Stimulated activated CD4-positive, alpha-beta T cell treated with anti-CD3 and anti-CD28 coated beads, TNF-alpha, amount 100 ng/mL, for 4 hours (primary cell): Measurements from ENCODE around the gene C6orf47.
"Not testable (repeated sequence)": the region's sequence is repeated elsewhere in the genome, so short reads cannot be mapped to it uniquely, and the experiment has no call there.

ENCODE experiments used
- DNase-seq, 3 experiments: peaks; one replicate each; pipeline ENCODE4 v3.0.0-alpha.2; 2020; ENCODE audit warnings: low read depth in 3 of 3

Gene C6orf47, protein sequence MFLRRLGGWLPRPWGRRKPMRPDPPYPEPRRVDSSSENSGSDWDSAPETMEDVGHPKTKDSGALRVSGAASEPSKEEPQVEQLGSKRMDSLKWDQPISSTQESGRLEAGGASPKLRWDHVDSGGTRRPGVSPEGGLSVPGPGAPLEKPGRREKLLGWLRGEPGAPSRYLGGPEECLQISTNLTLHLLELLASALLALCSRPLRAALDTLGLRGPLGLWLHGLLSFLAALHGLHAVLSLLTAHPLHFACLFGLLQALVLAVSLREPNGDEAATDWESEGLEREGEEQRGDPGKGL

DNA sequence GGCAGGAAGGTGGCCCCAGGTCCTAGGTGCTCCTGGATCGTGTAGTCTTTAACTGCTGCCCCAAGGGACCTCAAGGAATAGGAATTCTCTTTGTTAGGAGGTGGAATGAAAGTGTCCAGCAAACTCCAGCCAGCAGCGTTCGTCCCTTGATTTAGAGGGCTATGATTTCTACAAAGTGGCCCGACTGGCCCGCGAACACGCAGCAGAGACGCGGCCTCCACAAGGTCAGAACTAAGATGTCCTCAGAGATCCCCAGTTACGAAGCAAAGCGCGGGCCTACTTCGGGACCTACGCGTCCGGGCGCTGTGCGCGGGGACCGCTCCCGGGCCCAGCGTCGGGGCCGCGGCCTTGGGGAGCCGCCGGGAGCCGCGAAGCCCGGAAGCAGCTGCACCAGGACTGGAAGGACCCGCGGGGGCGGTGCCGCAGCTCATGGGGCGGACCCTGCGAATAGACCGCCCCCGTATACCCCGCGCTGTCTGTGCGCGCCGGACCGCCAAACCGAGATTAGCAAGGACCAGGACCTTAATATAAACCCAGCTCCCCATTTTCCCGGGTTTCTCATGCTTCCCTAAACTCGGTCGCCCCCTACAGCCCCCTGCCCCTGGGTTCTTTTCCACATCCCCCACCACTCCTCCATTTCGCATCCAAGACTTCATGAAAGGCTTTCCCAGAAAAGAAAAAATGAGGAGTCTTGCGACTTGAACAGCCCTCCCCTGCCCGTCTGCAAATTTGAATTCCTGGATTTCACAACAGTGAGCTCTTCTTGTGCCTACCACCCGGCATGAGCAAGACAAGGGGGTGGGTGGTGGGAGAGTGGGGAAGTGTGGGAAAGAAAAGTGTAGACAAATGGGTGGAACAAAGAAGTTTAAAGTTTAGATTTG lies at the start of gene C6orf47:
Gene C6orf47, minus strand, starts transcription at position 398 of the 881 bp plus-strand sequence. CDS start 831 bp downstream, outside the sequence.
- DNase-seq, result peak; percentile 57 to 65 (median 60)

DNA sequence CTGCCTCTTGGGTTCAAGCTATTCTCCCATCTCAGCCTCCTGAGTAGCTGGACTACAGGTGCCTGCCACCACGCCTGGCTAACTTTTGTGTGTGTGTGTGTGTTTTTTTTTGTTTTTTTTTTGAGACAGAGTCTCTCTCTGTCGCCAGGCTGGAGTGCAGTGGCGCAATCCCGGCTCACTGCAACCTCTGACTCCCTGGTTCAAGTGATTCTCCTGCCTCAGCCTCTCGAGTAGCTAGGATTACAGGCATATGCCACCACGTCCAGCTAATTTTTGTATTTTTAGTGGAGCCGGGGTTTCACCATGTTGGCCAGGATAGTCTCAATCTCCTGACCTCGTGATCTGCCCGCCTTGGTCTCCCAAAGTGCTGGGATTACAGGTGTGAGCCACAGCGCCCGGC lies 48.6 kb upstream of the C6orf47 start:
- not testable (repeated sequence) for DNase-seq

DNA sequence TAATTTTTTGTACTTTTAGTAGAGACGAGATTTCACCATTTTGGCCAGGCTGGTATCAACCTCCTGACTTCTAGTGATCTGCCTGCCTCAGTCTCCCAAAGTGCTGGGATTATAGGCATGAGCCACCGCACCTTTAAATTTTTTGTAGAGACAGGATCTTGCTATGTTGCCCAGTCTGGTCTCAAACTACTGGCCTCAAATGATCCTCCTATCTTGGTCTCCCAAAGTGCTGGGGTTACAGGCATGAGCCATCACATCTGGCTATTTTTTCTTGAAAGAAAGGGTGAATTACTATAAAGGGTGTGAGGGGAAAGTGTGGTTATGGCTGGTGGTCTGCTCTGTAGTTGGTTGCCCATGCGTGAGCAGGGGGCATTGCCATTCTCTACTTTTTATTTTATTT lies 47.6 kb upstream of the C6orf47 start:
- no peak for DNase-seq

DNA sequence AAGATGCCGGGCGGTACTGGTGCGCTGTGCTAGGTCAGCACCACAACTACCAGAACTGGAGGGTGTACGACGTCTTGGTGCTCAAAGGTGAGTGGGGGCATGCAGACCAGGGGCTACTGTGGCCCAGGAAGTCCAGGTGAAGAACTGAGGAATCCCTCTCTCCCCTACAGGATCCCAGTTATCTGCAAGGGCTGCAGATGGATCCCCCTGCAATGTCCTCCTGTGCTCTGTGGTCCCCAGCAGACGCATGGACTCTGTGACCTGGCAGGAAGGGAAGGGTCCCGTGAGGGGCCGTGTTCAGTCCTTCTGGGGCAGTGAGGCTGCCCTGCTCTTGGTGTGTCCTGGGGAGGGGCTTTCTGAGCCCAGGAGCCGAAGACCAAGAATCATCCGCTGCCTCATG lies 47.1 kb upstream of the C6orf47 start:
- no peak for DNase-seq

DNA sequence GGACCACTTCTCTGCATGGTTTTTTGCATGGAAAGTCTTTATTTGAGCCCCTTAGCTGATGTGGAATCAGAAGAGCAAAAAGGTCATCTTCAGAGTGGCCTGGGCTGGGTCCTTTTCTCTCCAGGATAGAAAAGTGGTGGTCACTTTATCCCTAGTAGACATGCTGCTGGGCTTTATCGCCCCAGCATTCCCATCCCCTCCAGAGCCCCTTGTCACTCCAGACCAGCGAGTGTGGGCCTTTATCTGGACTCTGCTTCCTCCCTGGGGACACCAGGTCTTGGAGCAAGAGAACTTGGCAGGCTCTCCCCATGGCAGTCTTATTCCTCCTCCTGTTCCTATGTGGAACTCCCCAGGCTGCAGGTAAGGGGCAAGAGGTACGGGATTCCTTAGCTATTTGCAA lies 46.0 kb upstream of the C6orf47 start, which contains the start of gene LY6G6F:
Gene LY6G6F, plus strand, starts transcription at position 268 of the 400 bp plus-strand sequence. Its CDS starts 41 bp downstream, at position 309.
- DNase-seq, result no peak

DNA sequence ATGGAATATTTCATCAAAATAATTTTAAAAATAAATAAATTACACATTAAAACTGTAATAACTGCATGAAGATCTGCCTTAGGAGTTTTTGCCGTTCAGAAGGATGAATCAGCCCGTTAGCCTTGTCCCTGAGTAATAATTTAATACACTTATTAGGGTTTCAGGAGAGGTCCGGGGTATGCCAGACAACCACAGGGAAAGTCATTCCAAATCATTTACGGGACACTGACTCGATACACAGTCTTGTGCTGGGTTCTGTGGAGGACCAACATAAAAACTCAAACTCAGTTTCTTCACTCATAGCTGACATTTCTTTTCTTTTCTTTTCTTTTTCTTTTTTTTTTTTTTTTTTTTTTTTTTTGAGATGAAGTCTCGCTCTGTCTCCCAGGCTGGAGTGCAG lies 45.4 kb upstream of the C6orf47 start:
- DNase-seq, result no peak

DNA sequence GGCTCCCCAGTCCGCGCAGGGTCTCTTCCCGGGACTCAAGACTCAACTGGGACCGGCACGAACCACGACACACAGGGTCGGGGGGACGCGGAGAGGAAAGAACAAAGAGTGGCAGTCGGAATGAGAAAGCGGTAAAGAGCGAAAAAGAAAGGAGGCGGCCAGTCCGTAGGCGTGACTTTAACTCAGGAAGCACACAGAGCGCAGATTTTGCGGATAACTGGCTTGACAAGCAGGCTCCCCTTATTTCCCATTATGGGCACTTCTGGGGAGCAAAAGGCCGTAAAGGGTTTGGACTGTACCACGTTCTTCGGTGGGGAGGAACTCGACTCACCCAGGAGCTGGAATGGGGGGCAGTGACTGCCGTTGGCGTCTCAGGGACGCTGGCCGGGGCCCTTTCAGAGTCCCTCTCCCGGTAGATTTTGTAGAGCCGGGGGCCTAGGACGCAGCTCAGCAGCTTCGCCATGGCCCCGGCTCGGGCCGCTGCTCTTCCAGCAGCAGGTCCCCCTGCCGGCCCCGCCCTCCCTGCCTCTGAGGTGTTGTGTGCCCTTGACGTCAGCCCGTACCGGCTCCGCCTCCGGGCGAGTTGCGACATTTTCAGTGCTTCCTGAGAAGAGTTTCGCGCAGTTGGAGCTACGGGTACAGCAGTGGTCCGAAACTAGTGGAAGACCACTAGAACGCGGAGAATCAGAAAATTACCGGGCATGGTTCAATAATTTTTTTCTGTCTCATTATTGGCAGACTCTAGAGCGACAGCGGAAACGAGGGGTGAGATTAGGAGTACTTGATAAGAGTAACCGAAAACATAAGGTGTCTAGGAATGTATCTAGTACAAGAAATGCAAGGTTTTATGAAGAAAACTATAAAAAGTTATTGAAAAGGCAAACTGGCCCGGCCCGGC lies 42.5 kb upstream of the C6orf47 start, which contains the start of gene ABHD16A:
Gene ABHD16A, minus strand, starts transcription at position 506 of the 898 bp plus-strand sequence. Its CDS starts 43 bp downstream, at position 463.
- peak; percentile 89 to 94 (median 92) for DNase-seq

DNA sequence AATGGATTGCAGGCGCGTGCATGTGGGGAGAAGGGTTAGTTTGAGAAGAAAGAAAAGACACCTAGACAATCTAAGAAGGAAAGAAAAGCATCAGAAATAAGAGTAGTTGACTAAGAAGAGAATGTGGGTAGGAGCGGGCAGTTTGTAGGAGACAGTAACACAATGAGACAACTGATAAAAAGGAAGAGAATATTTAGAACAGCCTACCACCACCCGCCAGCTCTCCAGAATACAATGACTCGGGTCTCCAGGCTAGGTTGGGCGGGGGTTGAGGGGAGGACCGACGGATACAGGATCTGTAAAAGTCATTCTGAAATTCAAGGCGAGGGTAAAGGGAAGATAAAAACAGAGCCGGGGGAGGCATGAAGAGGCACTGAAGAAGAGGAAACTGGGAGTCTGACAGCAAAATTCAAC lies 41.8 kb upstream of the C6orf47 start:
- DNase-seq, result no peak

DNA sequence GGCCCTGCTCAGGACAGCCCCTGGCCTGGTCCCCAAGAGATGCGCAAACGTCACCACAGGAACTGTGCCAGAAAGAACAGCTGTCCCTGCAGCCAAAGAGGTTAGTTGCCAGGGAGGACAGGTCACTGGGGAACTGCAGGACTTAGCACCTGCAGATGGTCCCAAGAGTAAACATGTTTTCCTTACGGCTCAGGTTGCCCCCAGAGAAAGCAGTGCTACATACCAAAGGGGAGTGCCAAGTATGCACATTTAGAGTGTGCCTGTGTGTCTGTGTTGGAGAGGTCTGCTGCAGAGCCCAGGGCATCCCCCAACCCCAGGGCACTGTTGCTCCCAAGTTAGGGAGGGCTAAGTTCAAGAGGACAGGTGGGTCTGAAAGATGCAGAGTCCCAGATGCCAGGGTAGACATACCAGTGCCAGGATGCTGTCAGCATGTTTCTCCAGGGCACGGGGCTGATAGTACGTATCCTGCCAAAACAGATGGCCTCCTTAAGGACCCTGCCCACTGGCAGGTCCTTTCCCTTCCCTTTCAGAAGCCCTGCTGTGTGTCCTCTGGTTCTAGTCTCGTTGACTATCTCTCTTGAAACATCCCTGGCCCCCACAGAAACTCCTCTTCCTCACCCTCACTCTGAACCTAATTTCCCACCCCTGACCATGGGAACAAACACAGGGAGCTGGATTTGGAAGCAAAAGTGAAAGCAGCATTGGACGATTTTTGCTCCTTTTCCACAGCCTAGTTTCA lies 41.3 kb upstream of the C6orf47 start:
- DNase-seq, result no peak

DNA sequence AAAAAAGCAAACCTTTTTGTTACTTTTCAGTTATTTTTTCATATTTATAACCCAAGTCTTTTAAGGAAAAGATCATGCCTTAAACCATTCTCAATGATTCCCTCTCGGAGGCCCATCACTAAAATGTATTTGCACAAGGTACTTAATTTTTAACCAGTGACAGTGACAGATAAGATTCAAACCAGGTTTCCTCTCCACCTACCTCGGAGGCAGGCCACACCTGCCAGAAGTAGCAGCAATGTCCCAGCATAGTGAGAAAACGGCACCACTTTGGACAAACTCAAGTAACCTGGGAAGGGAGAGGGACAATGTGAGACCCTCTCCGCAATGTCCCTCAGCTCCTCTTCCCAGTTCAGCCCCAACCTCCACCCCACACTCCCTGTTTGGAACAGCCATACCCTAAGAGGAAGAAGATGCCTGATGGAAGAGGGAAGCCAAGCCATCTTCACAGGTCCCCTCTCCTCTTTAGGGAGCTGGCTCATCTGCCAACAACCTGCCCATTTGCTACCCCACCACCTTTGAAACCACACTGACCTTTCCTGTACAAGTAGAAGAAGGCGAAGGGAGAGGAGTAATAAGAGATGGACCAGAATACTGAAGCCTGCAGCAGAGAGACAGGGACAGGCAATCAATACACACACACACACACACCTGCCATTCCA lies 40.3 kb upstream of the C6orf47 start:
- no peak for DNase-seq

DNA sequence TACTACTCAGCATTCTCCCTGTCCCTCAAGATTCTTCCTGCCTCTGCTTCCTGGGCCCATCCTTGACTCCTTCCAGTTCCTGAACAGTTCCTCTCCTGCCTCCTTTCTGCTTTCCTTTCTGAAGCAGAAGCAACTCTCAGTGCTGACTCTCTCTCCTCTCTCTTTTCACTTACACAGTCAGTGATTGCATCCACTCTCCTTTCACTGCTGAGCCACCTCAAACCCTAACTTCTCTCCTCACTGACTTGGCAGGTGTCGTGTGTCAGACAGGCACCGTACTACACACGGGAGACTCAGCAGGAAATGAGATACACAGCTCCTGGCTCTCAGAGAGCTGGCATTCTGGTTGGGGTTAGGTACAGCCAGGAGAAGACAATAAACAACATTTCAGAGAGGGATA lies 37.0 kb upstream of the C6orf47 start:
- no peak for DNase-seq

DNA sequence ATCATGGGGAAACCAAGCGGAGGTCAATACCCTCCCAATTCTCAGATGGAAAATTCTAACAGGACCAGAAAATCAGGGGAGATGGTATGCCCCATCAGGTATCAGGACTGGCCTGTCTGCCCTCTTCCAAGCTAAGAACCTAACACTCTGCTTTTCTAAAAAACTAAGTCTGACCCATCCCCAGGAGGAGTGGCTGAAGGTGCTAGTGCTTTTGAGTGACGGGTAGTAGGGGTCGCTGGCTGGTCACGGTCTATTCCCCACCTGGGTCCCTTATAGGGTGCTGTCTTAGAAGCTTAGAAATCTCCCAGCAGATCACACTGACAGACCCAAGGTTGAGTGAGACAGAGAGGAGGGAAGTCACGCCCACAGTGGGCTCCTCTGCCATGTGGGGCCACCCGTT lies 33.0 kb upstream of the C6orf47 start:
- DNase-seq, result no peak

DNA sequence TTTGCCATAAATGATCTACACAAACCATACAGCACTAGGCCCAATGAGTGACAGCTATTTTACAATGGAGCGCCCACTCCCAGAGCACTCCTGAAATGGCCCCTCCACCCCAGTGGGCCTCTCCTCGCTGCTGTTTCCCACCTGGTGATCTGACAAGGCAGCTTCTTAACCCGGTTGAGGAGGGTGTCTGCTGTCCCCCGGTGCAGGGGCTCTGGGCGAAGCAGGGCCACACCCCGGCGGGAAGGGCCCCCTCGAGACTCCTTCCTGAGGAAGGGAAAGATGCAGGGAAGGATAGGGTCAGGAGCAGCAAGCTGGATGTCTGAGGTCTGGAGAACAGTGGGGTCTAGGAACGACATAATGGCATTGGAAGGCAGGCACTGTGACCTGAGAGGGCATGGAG lies 32.3 kb upstream of the C6orf47 start:
- DNase-seq, result no peak

DNA sequence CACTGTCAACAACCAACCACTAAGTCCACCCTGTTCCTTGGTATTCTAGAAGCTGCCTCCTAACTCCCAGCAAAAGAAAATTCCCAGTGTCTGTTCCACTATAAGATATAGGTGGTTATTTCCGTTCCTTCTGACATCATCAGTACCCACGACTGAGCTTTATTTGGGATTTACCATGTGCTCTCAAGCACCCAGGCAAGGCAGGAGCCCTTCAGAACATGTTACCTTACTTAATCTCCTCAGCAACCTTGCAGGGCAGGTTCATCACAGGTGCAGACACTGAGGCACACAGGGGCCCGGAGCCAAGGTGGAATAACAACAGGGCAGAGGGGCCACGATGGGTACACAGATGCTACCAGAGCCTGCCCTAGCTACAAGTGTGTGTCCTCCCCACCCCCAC lies 31.8 kb upstream of the C6orf47 start:
- no peak for DNase-seq

DNA sequence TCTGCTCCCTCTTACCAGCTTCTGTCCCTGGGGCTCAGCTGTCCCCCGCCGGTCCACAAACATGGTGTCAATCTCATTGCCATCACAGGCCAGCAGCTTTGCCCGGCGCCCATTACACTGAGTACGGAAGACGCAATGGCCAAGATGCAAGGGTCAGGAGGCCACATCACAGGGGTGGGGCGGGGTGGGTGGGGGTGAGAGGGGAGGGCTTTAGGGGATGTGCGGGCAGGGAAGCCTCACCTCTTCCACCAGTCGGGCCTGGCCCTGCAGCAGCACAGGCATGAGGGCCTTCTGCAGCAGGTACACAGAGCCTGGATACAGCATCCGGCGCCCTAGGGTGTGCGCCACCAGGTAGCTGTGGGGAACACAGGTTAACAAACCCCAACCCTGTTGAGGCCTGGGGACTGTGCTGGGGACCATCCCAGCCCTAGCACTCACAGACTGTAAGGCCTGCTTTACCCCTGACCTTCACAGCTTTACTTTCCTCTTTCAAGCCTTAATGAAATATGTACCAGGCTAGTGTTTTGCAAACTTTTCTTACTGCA lies 31.1 kb upstream of the C6orf47 start:
- DNase-seq, result no peak

DNA sequence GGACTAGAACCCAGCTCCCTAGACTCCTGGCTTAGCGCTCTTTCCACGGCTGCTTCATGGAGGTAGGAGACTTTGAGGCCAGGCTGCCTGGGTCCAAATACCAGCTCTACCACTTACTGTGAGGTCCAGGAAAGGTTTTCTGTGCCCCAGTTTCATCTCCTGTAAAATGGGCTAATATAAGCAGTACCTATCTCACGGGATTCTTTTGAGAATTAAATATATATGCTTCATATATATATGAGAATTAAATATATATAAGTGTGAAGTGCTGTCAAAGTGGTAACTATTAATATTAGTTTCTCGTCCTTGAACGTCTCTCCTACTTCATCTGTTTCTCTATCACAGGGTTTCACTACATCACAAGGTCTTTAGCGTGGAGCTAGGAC lies 30.5 kb upstream of the C6orf47 start:
- DNase-seq, result no peak

DNA sequence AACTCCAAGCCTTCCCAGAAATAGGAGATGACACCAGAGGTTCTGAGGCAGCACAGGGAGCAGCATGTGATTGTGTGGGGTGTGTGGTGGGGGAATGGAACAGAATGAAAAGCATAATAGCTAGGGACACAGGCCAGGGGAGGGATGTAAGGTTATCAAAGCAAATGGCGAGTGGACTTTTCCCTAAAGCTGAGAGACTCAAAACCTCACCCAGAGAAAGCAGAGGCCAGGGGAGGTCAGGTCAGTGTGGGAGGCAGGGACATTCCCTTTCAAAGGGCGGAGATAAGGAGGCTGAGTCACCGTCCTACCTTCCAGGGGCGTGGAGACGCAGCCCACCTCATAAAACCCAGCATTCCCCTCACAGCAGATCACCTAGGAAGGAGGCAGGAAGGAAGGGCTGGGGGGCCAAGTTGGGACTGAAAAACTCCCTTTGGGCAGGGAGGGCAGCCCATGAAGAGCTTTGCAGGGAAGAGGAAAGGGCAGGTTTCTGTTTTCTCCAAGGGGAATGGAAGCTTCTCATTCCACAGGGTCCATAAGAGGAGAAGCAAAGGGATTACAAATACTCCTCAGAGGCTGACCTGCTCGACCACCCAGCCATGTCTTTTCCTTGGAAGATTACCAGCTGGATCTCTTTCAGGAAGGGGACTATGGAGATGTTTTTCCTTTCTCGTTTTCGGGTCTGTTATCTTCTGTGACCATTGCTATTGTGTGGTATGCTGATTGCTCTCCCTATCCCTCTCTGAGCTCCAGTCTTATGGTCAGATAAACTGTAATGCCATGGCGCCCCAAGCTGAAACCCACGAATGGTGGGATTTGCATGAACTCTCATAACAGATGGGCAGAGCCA lies 29.9 kb upstream of the C6orf47 start:
- DNase-seq, result no peak

DNA sequence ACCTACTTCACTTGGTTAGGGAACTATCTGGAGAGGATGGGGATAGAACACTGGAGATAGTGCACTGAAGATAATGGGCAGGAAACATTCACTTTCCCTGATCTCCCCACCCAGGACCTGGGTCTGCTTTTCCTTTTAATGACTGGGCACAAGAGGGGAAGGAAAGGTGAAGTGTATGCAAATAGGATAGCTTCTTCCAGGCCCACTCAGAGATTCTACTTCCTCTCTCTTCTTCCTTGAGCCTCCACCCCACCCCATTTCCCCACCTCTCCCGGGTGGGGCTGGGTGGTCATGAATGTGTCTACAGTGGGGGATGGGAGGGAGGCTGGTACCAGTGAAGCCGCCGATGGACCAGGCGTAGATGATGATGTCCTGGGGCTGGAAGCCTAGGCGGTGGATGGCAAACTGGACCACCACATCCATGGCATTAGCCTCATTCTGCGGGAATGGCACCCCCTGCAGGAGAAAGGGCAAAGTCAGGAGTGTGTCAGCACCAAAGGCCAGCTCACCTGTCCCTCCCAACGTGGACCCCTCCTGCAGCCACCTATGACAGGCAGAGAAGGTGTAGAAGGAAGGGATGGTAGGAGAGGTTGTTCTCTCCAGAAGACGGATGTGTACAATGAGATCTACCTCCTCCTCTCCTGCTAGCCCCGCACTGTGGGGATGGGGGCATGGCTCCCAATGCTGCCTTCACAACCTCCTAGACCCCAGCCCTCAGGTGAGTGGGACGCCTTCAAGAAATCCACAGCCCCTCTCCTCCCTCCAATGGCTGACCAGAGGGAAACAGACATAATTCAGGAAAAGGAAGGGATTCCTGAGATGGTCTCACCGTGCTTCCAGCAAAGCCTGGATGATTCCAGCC lies 28.9 kb upstream of the C6orf47 start:
- no peak for DNase-seq
